Midbrain (tissue), 1 donor: ENCODE measurements around the gene PSME4.
"Not testable (repeated sequence)": the region's sequence is repeated elsewhere in the genome, so short reads cannot be mapped to it uniquely, and the experiment has no call there.

Experiments used
- DNase-seq: peaks from one replicate; lab custom pipeline; 2025; lab: John Stamatoyannopoulos, UW

Gene PSME4

DNA sequence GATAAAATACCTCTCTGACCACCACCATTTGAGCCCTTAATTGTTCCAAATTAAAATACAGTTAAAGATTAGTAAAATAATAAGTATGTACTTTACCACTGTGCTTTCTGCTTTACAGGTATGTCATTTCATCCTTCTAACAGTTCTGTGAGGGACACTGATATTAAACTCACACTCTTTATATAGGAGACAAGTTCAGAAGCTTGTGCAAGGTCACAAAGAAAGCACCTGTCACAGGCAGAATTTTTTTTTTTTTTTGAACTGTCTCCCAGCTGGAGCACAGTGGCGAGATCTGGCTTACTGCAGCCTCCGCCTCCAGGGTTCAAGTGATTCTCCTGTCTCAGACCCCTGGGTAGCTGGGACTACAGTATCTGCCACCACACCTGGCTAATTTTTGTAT is 89.4 kb downstream of the PSME4 start:
- no peak for DNase-seq

DNA sequence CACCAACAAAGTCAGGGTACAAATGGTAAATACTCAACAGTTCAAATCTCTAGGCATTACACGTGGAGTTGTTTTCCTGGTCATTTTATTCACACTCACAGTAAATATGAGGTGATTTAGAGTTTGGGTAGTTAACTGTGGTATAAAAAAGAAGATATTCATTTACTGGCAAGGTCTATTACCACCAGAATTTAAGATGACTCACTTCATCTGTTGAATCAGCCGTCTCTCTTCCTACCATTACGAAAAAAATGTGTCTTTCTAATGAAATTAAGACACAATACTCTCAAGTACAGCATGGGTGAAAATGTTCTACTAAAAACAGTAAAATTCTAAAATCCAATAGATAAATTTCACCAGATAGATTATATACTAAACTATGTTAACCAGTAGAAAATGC is 90.0 kb downstream of the PSME4 start:
- DNase-seq = no peak

DNA sequence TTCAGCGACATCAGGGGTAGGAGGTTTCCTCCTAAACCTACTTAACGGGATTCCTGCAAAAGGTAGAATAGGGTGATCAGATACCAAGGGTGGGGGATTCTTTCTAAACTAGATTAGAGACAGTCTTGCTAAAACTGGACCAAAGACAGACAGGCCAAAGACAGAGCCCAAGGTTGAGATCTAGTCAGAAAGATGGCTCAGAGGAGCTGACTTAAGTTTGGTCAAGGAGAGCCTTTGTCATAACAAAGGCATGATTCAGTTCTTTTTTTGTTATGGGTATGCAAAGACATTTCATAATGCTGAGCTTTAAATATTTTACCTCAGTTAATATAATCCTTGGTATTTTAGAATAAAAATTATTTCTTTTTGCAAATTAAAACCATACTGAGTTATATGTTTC is 93.2 kb downstream of the PSME4 start:
- DNase-seq = no peak

DNA sequence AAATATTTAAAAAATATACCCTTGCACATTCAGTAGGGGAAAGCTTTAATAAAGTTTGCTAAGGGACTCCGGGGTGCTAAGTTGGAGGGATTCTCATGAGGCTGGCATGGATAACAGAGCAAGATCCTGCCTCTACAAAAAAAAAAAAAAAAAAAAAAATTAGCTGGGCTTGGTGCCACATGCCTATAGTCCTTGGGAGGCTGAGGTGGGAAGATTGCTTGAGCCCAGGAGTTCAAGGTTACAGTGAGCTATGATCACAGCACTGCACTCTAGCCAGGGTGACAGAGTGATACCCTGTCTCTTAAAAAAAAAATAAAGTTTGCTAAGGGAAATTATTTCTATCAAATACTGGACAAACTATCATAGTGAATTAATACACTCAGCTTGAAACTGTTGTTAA is 93.7 kb downstream of the PSME4 start:
- DNase-seq = no peak

DNA sequence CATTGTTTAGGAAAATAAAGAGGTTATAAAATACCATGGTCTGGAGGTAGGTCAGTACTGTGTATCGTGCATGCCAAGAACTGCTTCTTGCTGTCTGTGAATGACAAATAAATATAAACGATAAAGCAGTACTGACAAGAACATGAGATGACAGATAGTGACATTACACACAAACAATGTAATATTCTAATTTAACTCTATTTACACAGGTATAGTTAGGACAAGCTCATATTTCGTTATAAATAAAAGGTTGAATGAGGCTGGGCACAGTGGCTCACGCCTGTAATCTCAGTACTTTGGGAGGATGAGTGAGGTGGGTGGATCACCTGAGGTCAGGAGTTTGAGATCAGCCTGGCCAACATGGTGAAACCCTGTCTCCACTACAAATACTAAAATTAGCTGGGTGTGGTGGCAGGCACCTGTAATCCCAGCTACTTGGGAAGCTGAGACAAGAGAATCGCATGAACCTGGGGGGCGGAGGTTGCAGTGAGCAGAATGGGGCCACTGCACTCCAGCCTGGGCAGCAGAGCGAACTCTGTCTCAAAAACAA is 96.3 kb downstream of the PSME4 start:
- DNase-seq = no peak

DNA sequence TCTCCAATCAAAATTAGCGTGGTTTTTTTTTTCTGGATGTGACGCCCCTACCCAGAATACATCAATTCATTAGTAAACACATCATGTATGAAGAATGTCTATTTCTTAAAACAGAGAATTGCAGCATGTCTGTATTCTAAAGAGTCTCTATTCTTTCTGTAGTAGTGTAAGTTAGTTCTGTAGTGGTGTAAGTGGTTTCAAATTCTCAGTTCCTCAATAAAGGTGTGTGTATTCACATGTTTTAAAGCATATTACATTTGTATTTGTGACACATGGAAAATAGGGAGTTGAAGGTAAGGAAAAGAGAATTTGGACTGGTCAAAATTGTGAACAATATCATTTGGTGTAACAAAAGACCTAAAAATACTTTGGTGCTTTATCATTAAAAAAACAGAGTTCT is 103.0 kb downstream of the PSME4 start:
- no peak for DNase-seq

DNA sequence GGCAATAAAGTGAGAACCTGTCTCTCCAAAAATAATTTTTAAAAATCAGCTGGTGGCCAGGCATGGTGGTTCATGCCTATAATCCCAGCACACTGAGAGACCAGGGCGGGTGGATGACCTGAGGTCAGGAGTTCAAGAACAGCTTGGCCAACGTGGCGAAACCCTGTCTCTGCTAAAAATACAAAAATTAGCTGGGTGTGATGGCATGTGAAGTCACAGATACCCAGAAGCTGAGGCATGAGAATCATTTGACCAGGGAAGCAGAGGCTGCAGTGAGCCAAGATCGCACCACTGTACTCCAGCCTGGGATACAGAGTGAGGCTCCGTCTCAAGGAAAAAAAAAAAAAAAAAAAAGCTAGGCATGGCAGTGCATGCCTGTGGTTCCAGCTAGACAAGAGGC is 103.6 kb downstream of the PSME4 start:
- DNase-seq = no peak

DNA sequence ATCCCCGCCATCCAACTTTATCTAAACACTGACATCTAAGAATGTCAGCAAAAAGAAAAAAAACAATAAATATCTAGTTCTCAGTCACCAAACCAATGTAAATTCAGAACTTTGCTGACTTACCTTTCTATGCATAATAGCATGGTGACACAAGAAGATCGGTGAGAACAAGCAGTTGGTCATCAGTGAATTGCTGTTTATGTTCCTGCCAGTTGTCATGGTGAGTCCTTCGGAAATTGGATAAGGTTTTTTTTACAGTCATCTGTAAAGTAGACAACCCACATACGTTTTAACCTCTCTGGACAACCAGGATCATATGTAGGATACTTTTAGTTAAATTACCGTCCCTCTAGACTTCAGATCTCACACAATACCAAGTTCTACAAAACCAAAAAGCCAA is 104.8 kb downstream of the PSME4 start:
- DNase-seq = no peak

DNA sequence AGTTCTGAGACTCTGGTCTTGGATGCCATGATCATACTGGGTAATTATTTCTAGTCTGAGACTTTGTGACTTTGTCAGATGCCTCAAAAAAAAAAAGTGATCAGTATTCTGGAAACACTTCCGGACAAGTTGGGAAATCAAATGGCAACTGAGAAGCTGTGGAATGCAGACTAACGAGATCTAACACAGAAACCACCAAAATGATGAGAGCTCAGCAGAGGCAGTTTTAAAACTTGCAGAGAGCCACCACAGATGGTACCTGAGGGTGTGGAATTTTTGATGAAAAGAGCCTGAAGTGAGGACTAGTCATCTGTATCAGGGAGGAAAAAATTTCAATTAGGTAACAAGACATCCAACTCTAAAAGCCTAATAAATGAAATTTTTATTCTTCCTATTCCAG is 105.5 kb downstream of the PSME4 start:
- no peak for DNase-seq

DNA sequence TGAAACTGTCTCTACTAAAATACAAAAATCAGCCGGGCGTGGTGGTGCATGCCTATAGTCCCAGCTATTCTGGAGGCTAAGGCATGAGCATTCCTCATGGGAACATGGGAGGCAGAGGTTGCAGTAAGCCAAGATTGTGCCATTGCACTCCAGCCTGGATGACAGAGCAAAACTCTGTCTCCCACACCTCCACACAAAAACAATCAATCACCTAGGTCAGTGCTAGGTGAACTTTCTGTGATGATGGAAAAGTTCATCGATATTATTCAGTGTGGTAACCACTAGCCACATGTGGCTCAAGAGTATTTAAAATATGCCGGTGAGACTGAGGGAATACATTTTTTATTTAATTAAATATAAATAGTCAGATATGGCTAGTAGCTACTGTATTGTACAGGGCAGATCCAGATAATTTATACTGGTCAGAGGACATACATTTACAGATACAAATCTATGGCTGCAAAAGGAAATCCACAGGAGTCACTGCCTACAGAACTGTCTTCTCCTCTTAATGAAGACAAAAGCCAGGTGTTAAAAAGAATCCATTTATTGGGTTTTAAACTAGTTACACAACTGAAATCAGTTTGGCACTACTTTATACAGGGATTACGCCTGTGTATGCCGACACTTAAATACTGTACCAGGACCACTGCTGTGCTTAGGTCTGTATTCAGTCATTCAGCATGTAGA is 107.1 kb downstream of the PSME4 start:
- DNase-seq = no peak

DNA sequence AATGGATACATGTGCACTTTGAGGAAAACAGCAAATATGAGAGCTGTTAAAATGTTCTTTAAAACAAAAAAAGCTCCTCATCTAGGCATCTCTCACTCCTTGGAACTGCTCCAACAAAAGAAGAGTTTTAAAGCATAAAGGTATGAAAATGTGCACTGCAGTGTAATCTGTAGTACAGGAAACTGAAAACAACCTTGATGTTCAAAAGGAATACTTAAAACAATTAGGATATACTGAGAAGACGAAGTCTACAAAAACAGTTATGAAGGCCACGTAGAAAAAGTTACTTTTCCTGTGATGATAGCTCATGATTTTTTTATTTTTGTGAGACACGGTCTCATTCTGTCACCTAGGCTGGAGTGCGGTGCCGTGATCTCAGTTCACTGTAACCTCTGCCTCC is 109.0 kb downstream of the PSME4 start:
- no peak for DNase-seq

DNA sequence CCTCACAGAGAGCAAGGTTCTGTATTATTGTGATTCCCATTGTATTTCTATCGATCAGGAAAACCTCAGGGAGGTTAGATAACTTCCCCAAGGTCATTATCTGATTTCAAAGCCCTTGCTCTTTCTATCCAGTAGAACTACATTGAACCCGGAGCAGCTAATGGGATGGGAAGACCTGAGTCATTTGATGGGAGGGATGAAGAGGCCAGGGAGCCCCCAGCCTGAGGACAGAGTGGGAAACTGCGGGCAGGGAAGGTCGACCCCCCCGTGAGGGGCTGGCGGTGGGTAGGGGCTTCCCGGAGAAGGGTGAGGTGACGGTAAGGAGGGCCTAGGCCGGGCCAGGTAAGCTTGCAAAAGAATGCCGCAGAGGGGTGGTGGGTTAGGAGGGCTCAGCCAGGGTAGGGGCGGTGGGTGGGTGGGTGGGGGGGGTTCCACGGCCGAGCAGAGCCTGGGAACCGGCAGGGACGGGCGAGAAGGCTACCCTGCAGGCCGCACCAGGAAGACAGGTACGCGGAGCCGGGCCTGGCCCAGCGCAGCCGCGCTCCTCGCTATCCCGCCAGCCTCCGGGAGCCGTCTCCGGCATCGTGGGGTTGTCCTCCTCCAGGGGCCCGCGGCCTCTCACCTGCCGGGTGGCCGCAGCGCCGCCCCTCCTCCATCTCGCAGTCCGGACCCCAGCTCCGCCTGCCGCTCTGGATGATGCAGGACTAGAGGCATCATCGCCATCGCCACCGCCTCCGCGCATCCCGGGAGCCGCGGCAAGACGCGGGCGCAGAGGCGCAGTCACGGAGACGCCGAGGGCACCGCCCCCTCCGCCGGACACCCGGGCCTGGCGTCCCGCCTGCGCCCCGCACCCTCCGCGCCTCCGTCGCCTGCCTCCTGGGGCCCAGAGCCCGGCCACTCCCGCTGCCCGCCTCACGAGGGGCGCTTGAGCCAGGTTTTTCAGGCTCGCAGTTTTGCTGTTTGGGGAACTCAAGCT is 111.3 kb downstream of the PSME4 start, which contains the start of gene GPR75:
Gene GPR75 (minus strand): TSS at position 762 of the 976 bp plus-strand sequence. CDS start 5,211 bp downstream, outside the sequence.
- DNase-seq = peak; percentile 81

DNA sequence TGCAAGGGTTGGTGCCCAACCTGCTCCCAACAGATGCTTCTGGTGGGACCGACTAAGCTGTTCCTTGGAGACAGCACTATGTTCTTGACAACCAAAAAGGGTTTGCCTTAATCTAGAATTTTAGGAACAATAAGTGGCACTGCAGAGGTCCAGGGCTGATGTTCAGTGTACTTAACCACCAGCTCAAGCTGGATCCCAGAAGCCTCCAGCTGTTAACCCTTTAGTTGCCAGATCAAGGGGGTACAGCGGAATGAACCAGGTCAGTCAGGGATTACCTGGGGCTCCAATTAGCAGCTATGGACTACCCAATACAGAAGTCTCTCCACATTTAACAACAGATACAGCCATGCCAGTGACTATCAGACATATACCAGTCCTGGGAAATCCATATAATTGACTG is 114.5 kb downstream of the PSME4 start:
- peak; percentile 44 for DNase-seq

DNA sequence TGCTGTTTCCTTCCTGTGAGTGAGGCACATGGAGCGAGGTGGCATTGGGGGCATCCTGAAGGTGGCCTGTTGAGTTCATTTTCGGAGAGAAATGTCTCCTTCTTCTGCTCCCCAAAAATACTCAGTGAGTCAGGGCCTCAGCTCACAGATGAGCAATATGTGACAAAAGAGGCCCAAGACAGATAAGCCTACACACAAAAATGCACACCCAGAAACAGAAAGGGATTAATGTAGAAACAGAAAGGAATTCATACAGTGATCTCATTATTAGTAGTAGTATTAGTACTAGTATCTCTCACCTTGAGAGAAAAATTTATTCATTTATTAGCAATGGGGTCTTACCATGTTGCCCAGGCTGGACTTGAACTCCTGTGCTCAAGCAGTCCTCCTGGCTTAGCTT is 116.1 kb downstream of the PSME4 start:
- DNase-seq = no peak

DNA sequence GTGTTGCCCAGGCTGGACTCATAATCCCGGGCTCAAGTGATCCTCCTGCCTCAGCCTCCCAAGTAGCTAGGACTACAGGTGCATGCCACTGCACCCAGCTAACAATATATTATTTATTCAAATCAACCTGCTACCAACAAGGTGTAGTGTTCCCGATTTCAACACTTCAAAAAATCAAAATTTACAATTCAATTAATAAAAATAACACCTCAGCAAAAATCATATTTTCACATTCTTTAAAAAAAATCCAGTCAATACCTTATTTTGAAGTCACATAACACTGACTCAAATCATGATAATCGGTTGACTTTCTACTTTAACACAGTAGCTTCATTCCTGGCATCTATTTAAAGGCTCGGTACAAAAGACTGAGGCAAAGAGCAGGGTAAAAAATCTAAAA is 118.3 kb downstream of the PSME4 start:
- DNase-seq = no peak

DNA sequence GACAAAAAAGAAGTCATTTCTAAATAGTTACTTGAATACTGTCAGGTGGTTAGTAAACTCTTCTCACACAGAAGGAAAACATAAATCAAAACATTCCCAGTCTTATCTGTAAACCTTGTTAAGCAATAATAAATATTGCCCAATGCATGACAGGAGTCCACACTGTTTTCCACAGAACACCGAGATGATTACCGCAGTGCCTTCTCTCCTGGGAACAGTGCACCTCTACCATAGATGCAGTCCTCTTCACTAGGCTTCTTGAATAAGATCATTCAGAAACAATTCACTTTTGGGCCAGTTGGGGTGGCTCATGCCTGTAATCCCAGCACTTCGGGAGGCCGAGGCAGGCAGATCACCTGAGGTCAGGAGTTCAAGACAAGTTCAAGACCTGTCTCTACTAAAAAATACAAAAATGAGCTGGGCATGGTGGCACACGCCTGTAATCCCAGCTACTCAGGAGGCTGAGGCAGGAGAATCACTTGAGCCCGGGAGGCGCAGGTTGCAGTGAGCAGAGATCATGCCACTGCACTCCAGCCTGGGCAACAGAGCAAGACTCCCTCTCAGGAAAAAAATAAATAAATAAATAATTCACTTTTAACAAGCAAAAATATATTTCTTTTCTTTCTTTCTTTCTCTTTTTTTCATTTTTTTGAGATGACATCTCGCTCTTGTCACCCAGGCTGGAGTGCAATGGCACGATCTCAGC is 119.6 kb downstream of the PSME4 start:
- not testable (repeated sequence) for DNase-seq

DNA sequence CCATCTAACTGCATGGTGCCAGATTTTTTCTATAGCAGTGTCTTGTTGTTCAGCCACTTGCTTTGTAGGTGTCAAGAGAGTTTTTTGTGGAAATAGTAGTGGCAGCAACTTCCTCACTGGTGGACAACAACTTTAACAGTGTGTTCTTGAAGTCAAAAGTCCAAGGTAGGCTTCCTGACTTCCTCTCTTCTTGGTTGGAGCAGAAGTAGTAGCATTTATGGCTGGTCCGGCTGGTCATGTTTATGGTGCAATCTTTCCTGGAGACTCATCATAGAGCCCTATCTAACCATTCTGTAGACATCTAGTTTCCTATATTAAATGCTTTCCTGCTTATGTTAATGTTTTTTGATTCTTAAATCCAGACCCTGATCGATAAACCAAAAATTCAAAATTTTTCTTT is 122.7 kb downstream of the PSME4 start:
- DNase-seq = no peak

DNA sequence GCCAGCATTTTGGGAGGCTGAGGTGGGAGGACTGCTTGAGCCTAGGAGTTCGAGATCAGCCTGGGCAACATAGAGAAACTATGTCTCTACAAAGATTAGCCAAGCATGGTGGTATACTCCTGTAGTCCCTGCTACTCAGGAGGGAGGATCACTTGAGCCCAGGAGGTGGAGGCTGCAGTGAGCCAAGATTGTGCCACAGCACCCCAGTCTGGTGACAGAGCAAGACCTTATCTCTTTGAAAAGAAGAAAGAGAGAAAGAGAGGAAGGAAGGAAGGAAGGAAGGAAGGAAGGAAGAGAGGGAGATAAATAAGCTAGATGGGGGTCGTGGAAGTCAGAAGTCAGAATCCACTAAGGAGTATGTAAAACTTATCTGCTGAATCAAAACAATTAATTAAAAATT is 127.2 kb downstream of the PSME4 start:
- DNase-seq = no peak

DNA sequence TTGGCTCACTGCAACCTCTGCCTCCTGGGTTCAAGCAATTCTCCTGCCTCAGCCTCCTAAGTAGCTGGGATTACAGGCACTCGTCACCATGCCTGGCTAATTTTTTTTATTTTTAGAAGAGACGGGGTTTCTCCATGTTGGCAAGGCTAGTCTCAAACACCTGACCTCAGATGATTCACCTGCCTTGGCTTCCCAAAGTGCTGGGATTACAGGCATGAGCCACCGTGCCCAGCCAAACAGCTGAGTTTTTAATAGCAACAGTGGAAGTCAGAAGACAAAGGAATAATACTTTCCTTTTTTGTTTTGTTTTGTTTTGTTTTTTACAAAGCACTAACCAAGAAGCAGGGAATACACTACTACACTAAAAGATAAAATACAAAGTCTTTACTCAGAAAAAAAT is 127.9 kb downstream of the PSME4 start:
- DNase-seq = no peak

DNA sequence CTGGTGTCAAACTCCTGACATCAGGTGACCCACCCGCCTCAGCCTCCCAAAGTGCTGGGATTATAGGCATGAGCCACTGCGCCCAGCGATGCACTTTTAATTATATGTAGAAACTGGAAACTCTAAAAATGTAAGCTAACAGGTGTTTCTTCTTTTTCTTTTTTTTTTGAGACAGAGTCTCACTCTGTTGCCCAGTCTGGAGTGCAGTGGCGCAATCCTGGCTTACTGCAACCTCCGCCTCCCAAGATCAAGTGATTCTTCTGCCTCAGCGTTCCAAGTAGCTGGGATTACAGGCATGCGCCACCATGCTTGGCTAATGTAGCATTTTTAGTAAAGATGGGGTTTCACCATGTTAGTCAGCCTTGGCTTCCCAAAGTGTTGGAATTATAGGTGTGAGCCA is 129.1 kb downstream of the PSME4 start:
- not testable (repeated sequence) for DNase-seq

DNA sequence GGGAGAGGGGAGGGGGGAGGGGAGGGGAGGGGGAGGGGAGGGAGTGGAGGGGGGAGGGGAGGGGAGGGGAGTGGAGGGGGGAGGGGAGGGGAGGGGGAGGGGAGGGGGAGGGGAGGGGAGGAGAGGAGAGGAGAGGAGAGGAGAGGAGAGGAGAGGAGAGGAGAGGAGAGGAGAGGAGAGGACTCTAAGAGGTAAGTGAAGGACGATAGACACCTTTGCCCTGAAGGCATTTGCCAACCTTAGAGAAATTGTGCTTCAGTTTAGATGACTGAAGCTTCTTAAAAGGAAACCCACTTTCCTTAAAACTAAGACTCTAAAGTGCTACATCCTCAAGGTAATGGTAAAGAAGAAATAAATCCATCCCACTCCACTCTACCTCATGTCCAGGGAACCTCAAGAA is 130.2 kb downstream of the PSME4 start:
- no peak for DNase-seq

DNA sequence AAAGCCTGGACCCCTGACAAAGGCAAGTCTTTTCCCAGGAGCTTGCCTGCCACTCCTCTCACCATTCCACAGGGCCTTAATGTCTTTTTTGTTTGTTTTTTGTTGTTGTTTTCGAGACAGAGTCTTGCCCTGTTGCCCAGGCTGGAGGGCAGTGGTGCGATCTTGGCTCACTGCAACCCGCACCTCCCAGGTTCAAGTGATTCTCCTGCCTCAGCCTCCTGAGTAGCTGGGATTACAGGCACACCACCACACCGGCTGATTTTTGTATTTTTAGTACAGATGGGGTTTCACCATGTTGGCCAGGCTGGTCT is 140.9 kb downstream of the PSME4 start:
- not testable (repeated sequence) for DNase-seq
